ENCODE results near the gene NUP210.

The NUP210 gene

GRCh38 chr3:13274551-13275332, 145.4 kb downstream of the NUP210 start:
- Histone ChIP-seq H3K27ac (no peak overlapping the region), H3K36me3 (ENCODE audit: insufficient read depth) (no peaks in the 10 kb centered on the region), H3K27me3 (ENCODE audit: insufficient read depth, low read depth) (no peaks in the 10 kb centered on the region), H2AFZ (ENCODE audit: low read depth) (no peak overlapping the region), H4K20me1 (ENCODE audit: insufficient read depth) (no peaks in the 10 kb centered on the region), H3K79me2 (ENCODE audit: insufficient read depth, low read depth) (no peaks in the 10 kb centered on the region), H3K4me2 (no peak overlapping the region), H3K4me1 (ENCODE audit: low read depth, poor library complexity, severe bottlenecking) (no peaks in the 10 kb centered on the region), H3K4me3 (IDR thresholded peaks at IDR 0.05; ENCODE audit: insufficient read depth, low read depth, low read length) (no peak overlapping the region), H3K9ac (no peak overlapping the region)
- no peak for TF ChIP-seq CTCF (conservative IDR thresholded peaks at IDR 0.05; ENCODE audit: low read depth, low read length)

- Histone ChIP-seq H3K4me1 (ENCODE audit: low read depth, poor library complexity, severe bottlenecking) (no peaks in the 10 kb centered on the region), H3K79me2 (ENCODE audit: insufficient read depth, low read depth) (no peaks in the 10 kb centered on the region), H3K4me2 (no peak overlapping the region), H3K36me3 (ENCODE audit: insufficient read depth) (no peaks in the 10 kb centered on the region), H3K4me3 (IDR thresholded peaks at IDR 0.05; ENCODE audit: insufficient read depth, low read depth, low read length) (no peak overlapping the region), H3K27ac (no peak overlapping the region), H4K20me1 (ENCODE audit: insufficient read depth) (no peaks in the 10 kb centered on the region), H2AFZ (ENCODE audit: low read depth) (no peak overlapping the region), H3K27me3 (ENCODE audit: insufficient read depth, low read depth) (no peaks in the 10 kb centered on the region), H3K9ac (no peak overlapping the region)
- TF ChIP-seq CTCF (conservative IDR thresholded peaks at IDR 0.05; ENCODE audit: low read depth, low read length) = no peak
These were observed 146.0 kb downstream of the NUP210 start for GRCh38 chr3:13274125-13274524.

GRCh38 chr3:13273604-13274105, 146.5 kb downstream of the NUP210 start:
- H2AFZ ChIP-seq (ENCODE audit: low read depth) = no peak overlapping the region
- H3K4me3 ChIP-seq (IDR thresholded peaks at IDR 0.05; ENCODE audit: insufficient read depth, low read depth, low read length) = no peak overlapping the region
- H3K4me1 ChIP-seq (ENCODE audit: low read depth, poor library complexity, severe bottlenecking) = no peaks in the 10 kb centered on the region
- H3K36me3 ChIP-seq (ENCODE audit: insufficient read depth) = no peaks in the 10 kb centered on the region
- H3K27ac ChIP-seq = no peak overlapping the region
- TF ChIP-seq CTCF (conservative IDR thresholded peaks at IDR 0.05; ENCODE audit: low read depth, low read length) = no peak
- no peaks in the 10 kb centered on the region for H4K20me1 ChIP-seq (ENCODE audit: insufficient read depth)
- H3K9ac ChIP-seq = no peak overlapping the region
- no peaks in the 10 kb centered on the region for H3K27me3 ChIP-seq (ENCODE audit: insufficient read depth, low read depth)
- H3K4me2 ChIP-seq = no peak overlapping the region
- H3K79me2 ChIP-seq (ENCODE audit: insufficient read depth, low read depth) = no peaks in the 10 kb centered on the region

GRCh38 chr3:13272831-13273603, 147.1 kb downstream of the NUP210 start:
- H3K27me3 ChIP-seq (ENCODE audit: insufficient read depth, low read depth) = no peaks in the 10 kb centered on the region
- no peaks in the 10 kb centered on the region for H3K79me2 ChIP-seq (ENCODE audit: insufficient read depth, low read depth)
- no peak overlapping the region for H3K9ac ChIP-seq
- no peak overlapping the region for H2AFZ ChIP-seq (ENCODE audit: low read depth)
- no peaks in the 10 kb centered on the region for H4K20me1 ChIP-seq (ENCODE audit: insufficient read depth)
- no peaks in the 10 kb centered on the region for H3K36me3 ChIP-seq (ENCODE audit: insufficient read depth)
- TF ChIP-seq CTCF (conservative IDR thresholded peaks at IDR 0.05; ENCODE audit: low read depth, low read length) = no peak
- no peaks in the 10 kb centered on the region for H3K4me1 ChIP-seq (ENCODE audit: low read depth, poor library complexity, severe bottlenecking)
- no peak overlapping the region for H3K4me3 ChIP-seq (IDR thresholded peaks at IDR 0.05; ENCODE audit: insufficient read depth, low read depth, low read length)
- H3K4me2 ChIP-seq = no peak overlapping the region
- no peak overlapping the region for H3K27ac ChIP-seq
